Activated naive CD4-positive, alpha-beta T cell treated with anti-CD3 and anti-CD28 coated beads, Interleukin-2, amount 10 ng/mL, durations not matched to agents 7 days and 5 days (primary cell): ENCODE data around the gene CDKN2B-AS1.

ENCODE experiments used
- CTCF ChIA-PET: fragments of 350-600 bp; sonication (Branson Sonifier 250); formaldehyde crosslinking; loops from one replicate; lab custom pipeline; 2021; ENCODE audit warnings: antibody characterized with exemption; lab: Charles Lee
- DNase-seq: peaks from one replicate; pipeline ENCODE4 v3.0.0-alpha.2; 2020
- H3K27ac Mint-ChIP-seq: one replicate; pipeline ENCODE4 v1.8.0; 2021; ENCODE audit warnings: mild to moderate bottlenecking, moderate library complexity, mixed read lengths
- H3K27me3 Mint-ChIP-seq: one replicate; pipeline ENCODE4 v1.8.0; 2021; ENCODE audit warnings: mild to moderate bottlenecking, mixed read lengths
- H3K36me3 Mint-ChIP-seq: one replicate; pipeline ENCODE4 v1.8.0; 2021; ENCODE audit warnings: mixed read lengths
- H3K4me1 Mint-ChIP-seq: one replicate; pipeline ENCODE4 v1.8.0; 2021; ENCODE audit warnings: mixed read lengths
- H3K4me3 Mint-ChIP-seq: one replicate; pipeline ENCODE4 v1.8.0; 2021; ENCODE audit warnings: mild to moderate bottlenecking, moderate library complexity, mixed read lengths
- H3K9me3 Mint-ChIP-seq: one replicate; pipeline ENCODE4 v1.8.0; 2021; ENCODE audit warnings: mixed read lengths

The CDKN2B-AS1 gene

GRCh38 chr9:22118810-22119521 is 124.4 kb downstream of the CDKN2B-AS1 start:
- CTCF ChIA-PET = interaction anchor here (0.8 to 3.2 kb wide), 27 partner anchors 8 to 307 kb away, joined by 3 to 30 read pairs (median 4); partner anchors contain the start of gene CDKN2B
- Mint-ChIP-seq H3K36me3 (peaks cover 23% of the 10 kb centered on the region), H3K4me3 (no peak overlapping the region), H3K27ac (no peak overlapping the region), H3K9me3 (peaks cover 5% of the 10 kb centered on the region), H3K27me3 (peaks cover 38% of the 10 kb centered on the region), H3K4me1 (peaks cover 35% of the 10 kb centered on the region)
- no peak for DNase-seq

- H3K9me3 Mint-ChIP-seq = peaks cover 5% of the 10 kb centered on the region
- peaks cover 19% of the 10 kb centered on the region for H3K36me3 Mint-ChIP-seq
- CTCF ChIA-PET = interaction anchor here (0.7 to 3.2 kb wide), 28 partner anchors 9 to 307 kb away, joined by 3 to 30 read pairs (median 4); partner anchors contain the start of gene CDKN2B
- H3K4me1 Mint-ChIP-seq = peaks cover 35% of the 10 kb centered on the region
- DNase-seq = peak; percentile 49
- H3K27me3 Mint-ChIP-seq = peaks cover 38% of the 10 kb centered on the region
- H3K27ac Mint-ChIP-seq = no peak overlapping the region
- no peak overlapping the region for H3K4me3 Mint-ChIP-seq
Measured at GRCh38 chr9:22119522-22120158, 125.0 kb downstream of the CDKN2B-AS1 start.

DNA sequence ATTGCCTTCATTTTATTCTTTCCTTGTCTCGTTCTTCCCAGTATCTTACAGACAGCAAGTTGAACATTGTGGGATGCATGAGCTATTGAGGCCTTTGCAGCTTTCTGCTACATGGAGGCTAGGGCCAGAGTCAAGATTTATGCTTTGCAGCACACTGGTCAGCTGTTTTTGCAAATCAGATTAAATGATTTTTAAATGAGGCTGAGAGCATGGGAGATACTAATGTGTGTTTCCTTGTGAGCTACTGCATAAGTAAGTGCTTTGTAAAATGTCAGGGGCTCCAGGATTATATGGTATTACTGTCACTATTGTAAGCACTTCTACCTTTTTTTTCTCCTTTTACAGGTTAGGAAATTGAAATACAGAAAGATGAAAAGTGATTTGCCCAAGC is 125.6 kb downstream of the CDKN2B-AS1 start:
- DNase-seq = no peak
- peaks cover 40% of the 10 kb centered on the region for H3K27me3 Mint-ChIP-seq
- peaks cover 16% of the 10 kb centered on the region for H3K36me3 Mint-ChIP-seq
- peaks cover 2% of the 10 kb centered on the region for H3K9me3 Mint-ChIP-seq
- CTCF ChIA-PET = interaction anchor here (0.6 to 3.2 kb wide), 23 partner anchors 9 to 308 kb away, joined by 3 to 30 read pairs (median 4); partner anchors contain the start of gene CDKN2B
- peaks cover 35% of the 10 kb centered on the region for H3K4me1 Mint-ChIP-seq
- H3K27ac Mint-ChIP-seq = no peak overlapping the region
- H3K4me3 Mint-ChIP-seq = no peak overlapping the region

GRCh38 chr9:22120595-22120994 is 126.0 kb downstream of the CDKN2B-AS1 start:
- Mint-ChIP-seq H3K27me3 (peaks cover 35% of the 10 kb centered on the region), H3K4me1 (peaks cover 35% of the 10 kb centered on the region)

DNA sequence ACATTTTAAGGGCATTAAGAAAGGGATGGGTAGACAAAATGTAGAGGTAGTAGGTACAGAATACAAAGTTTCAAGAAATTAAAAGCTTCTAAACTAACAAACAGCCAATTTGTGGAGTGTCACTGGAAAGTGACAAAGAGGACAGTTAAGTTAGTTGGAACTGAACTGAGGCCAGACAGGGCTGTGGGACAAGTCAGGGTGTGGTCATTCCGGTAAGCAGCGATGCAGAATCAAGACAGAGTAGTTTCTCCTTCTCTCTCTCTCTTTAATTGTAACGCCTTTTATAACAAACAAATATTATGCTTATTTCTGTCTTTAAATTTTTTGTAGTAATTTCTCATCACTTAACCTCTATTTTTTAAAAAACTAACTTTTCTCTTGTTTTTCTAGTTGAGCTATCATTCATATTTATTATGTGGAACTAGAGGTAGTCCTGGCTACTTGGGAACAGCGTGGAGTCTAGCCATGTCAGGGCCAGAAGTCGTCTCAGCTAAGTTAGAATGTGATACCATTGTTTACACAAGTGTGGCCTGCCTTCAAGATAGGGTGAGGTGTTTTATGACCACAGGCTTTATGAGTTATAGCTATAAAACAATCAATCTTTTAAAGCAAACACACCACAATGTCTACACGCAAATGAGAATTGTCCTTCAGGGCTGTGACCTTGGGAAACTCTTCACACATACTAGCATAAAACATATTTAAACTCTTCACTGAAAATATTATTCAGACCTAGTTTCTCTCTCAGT is 129.8 kb downstream of the CDKN2B-AS1 start:
- Mint-ChIP-seq H3K27me3 (peaks cover 42% of the 10 kb centered on the region), H3K27ac (no peak overlapping the region), H3K4me1 (peaks cover 12% of the 10 kb centered on the region), H3K4me3 (no peak overlapping the region), H3K9me3 (no peaks in the 10 kb centered on the region), H3K36me3 (peaks cover 4% of the 10 kb centered on the region)
- CTCF ChIA-PET = no interaction called here
- no peak for DNase-seq

More at GRCh38 chr9:22120595-22120994, 126.0 kb downstream of the CDKN2B-AS1 start:
- Mint-ChIP-seq H3K27ac (no peak overlapping the region), H3K9me3 (no peaks in the 10 kb centered on the region), H3K4me3 (no peak overlapping the region), H3K36me3 (peaks cover 15% of the 10 kb centered on the region)
- CTCF ChIA-PET = interaction anchor here (0.6 to 3.2 kb wide), 10 partner anchors 10 to 308 kb away, joined by 3 to 30 read pairs (median 4); no protein-coding TSS in a partner anchor
- no peak for DNase-seq

GRCh38 chr9:22129133-22129532 is 134.5 kb downstream of the CDKN2B-AS1 start:
- H3K4me1 Mint-ChIP-seq = no peaks in the 10 kb centered on the region
- CTCF ChIA-PET = no interaction called here
- DNase-seq = no peak
- peaks cover 29% of the 10 kb centered on the region for H3K27me3 Mint-ChIP-seq
- no peak overlapping the region for H3K27ac Mint-ChIP-seq
- no peaks in the 10 kb centered on the region for H3K9me3 Mint-ChIP-seq
- H3K36me3 Mint-ChIP-seq = no peaks in the 10 kb centered on the region
- H3K4me3 Mint-ChIP-seq = no peak overlapping the region

DNA sequence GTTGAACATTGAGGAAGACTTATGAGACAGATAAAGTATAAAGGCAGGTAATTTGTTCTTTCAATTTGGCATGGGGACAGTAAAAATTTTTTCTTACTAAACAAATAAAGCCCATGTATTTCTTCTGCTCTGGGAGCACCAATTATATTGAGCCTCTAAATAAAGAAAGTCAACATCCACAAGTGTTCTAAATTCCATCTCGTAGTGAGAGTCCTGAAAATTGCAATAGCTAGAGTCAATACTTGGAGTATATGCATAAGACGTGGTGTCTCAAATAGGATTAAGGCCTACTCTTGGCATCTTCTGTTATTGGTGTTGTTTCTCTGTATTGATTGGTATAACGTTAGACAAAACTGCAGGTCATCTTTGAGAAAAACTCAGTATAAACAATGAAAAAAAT is 135.0 kb downstream of the CDKN2B-AS1 start:
- H3K4me3 Mint-ChIP-seq = no peak overlapping the region
- H3K27ac Mint-ChIP-seq = no peak overlapping the region
- CTCF ChIA-PET = no interaction called here

GRCh38 chr9:22131817-22132216 is 137.2 kb downstream of the CDKN2B-AS1 start:
- Mint-ChIP-seq H3K36me3 (no peaks in the 10 kb centered on the region), H3K27me3 (peaks cover 23% of the 10 kb centered on the region), H3K27ac (no peak overlapping the region), H3K4me1 (no peaks in the 10 kb centered on the region), H3K4me3 (no peak overlapping the region), H3K9me3 (no peaks in the 10 kb centered on the region)
- no peak for DNase-seq
- CTCF ChIA-PET = interaction anchor here (1.3 kb wide), 1 partner anchor 12 kb away, joined by 3 read pairs; no protein-coding TSS in a partner anchor

More for the DNA sequence above, 135.0 kb downstream of the CDKN2B-AS1 start:
- Mint-ChIP-seq H3K9me3 (no peaks in the 10 kb centered on the region), H3K27me3 (peaks cover 28% of the 10 kb centered on the region), H3K4me1 (no peaks in the 10 kb centered on the region), H3K36me3 (no peaks in the 10 kb centered on the region)
- no peak for DNase-seq

DNA sequence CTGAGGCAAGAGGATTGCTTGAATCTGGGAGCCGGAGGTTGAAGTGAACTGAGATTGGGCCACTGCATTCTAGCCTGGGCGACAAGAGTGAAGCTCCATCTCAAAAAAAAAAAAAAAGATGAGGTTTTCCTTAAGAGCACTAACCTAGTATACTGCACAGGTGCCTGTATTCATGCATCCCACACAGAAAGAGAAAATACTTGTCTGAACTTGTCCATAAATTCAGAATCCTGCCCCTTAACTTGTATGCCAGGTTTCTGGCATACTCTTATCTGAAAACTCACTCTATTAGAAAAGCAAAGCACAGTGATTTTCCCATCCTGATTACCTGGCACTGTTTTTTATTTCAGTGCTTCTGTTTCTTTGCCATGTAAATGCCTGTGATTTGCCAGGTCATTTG is 139.8 kb downstream of the CDKN2B-AS1 start:
- DNase-seq = no peak
- H3K4me3 Mint-ChIP-seq = no peak overlapping the region
- H3K27ac Mint-ChIP-seq = no peak overlapping the region
- peaks cover 31% of the 10 kb centered on the region for H3K27me3 Mint-ChIP-seq
- H3K36me3 Mint-ChIP-seq = no peaks in the 10 kb centered on the region
- CTCF ChIA-PET = interaction anchor here (1.1 kb wide), 1 partner anchor 322 kb away, joined by 4 read pairs; no protein-coding TSS in a partner anchor
- H3K4me1 Mint-ChIP-seq = no peaks in the 10 kb centered on the region
- H3K9me3 Mint-ChIP-seq = no peaks in the 10 kb centered on the region

GRCh38 chr9:22136461-22137096 is 142.0 kb downstream of the CDKN2B-AS1 start:
- Mint-ChIP-seq H3K4me1 (no peaks in the 10 kb centered on the region), H3K9me3 (no peaks in the 10 kb centered on the region), H3K27ac (no peak overlapping the region), H3K4me3 (no peak overlapping the region), H3K36me3 (no peaks in the 10 kb centered on the region), H3K27me3 (peaks cover 46% of the 10 kb centered on the region)
- no peak for DNase-seq
- CTCF ChIA-PET = no interaction called here

DNA sequence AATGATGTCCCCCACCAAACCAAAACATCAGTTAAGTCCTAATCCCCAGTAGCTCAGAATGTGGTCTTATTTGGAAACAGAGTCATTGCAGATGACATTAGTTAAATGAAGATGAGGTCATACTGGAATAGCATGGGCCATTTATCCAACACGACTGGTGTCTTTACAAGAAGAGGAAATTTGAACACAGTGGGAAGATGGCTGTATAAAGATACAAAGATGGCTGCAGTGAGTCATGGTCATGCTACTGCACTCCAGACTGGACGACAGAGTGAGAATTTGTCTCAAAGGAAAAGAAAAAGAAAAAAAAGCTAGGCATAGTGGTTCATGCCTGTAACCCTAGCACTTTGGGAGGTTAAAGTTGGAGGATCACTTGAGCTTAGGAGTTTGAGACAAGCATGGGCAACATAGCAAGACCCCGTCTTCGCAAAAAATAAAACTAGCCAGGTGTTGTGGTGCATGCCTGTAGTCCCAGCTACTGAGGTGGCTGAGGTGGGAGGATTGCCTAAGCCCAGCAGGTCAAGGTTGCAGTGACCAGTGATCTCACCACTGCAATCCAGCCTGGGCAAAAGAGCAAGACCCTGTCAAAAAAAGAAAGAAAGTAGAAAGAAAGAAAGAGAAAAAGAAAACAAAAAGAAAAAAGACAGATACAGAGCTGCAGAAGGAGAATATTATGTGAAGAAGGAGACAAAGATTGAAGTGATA is 144.5 kb downstream of the CDKN2B-AS1 start:
- H3K4me1 Mint-ChIP-seq = no peaks in the 10 kb centered on the region
- CTCF ChIA-PET = interaction anchor here (0.6 to 1.2 kb wide), 2 partner anchors 19 to 216 kb away, joined by 3 to 4 read pairs; no protein-coding TSS in a partner anchor
- DNase-seq = no peak
- H3K27ac Mint-ChIP-seq = no peak overlapping the region
- H3K36me3 Mint-ChIP-seq = no peaks in the 10 kb centered on the region
- no peaks in the 10 kb centered on the region for H3K9me3 Mint-ChIP-seq
- H3K4me3 Mint-ChIP-seq = no peak overlapping the region
- H3K27me3 Mint-ChIP-seq = peaks cover 45% of the 10 kb centered on the region

DNA sequence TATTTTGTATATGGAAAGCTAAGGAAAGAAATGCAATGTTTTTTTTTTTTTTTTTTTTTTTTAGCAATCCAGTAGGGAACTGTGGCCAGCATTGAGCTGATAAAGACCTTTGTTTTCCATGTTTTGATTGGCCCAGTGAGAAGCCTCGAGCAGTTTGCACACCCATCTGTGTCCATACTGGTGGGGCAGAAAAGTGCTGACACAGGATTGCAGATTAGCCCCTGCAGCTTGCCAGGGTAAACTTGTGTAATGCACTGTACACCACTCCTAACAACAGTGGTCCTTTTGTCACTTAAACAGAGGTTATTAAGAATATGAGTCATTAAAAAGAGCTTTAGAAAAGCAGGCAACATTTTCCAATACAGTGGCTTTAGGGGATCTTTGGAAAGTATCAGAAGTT is 147.3 kb downstream of the CDKN2B-AS1 start:
- CTCF ChIA-PET = interaction anchor here (0.9 to 1.4 kb wide), 2 partner anchors 22 to 37 kb away, joined by 3 to 7 read pairs; no protein-coding TSS in a partner anchor
- Mint-ChIP-seq H3K4me1 (peaks cover 4% of the 10 kb centered on the region), H3K4me3 (no peak overlapping the region), H3K27ac (no peak overlapping the region), H3K36me3 (no peaks in the 10 kb centered on the region), H3K27me3 (peaks cover 40% of the 10 kb centered on the region), H3K9me3 (no peaks in the 10 kb centered on the region)
- DNase-seq = no peak

GRCh38 chr9:22142671-22143070 is 148.1 kb downstream of the CDKN2B-AS1 start:
- CTCF ChIA-PET = no interaction called here
- H3K4me1 Mint-ChIP-seq = peaks cover 11% of the 10 kb centered on the region
- DNase-seq = no peak
- H3K4me3 Mint-ChIP-seq = no peak overlapping the region
- H3K36me3 Mint-ChIP-seq = peaks cover 3% of the 10 kb centered on the region
- H3K9me3 Mint-ChIP-seq = no peaks in the 10 kb centered on the region
- H3K27ac Mint-ChIP-seq = no peak overlapping the region
- H3K27me3 Mint-ChIP-seq = peaks cover 44% of the 10 kb centered on the region
